HG03159 (cell line): ENCODE measurements around the gene STRN4.
A peak's percentile ranks its signal among the peaks of the same experiment; 100 is the strongest.
"Not testable (repeated sequence)": the region's sequence is repeated elsewhere in the genome, so short reads cannot be mapped to it uniquely, and the experiment has no call there.

Source experiments
- ATAC-seq: cut with Tn5 transposase; IDR thresholded peaks from one replicate; pipeline ENCODE4 v1.9.1; 2021; ENCODE audit warnings: mild to moderate bottlenecking, moderate library complexity; ENCODE audit not compliant: unreplicated experiment

Gene STRN4

DNA sequence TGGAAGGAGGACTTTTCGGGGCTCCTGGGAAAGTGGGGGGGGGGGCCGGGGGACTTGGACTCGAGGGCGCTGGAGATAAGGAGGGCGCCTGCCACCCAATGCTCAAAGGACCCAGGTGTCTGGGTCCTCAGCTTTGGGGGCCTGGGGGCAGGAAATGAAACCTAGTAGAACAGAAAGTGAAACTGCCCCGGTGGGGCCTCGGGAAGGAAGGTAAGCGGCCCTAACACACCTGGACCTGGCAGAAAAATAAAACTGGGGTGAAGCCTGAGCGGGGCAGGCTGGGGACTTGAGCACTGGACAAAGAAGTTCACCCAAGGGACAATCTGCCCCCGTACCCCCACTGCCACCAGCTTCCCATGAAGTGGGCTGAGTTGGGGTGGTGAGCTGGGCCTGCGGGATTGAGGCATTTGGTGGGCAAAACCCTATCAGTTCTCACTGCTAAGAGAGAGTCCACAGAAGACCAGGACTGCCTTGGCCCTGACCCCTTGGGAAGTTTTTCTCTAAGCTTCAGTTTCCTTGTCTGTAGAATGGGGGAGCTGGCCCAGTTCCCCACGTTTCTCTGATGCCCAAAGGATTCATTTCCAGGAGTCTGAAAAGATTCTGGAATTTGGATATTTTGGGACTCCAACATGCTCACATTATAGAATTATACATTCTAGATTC, 31.7 kb downstream of the STRN4 start:
- ATAC-seq: peak; percentile 39

DNA sequence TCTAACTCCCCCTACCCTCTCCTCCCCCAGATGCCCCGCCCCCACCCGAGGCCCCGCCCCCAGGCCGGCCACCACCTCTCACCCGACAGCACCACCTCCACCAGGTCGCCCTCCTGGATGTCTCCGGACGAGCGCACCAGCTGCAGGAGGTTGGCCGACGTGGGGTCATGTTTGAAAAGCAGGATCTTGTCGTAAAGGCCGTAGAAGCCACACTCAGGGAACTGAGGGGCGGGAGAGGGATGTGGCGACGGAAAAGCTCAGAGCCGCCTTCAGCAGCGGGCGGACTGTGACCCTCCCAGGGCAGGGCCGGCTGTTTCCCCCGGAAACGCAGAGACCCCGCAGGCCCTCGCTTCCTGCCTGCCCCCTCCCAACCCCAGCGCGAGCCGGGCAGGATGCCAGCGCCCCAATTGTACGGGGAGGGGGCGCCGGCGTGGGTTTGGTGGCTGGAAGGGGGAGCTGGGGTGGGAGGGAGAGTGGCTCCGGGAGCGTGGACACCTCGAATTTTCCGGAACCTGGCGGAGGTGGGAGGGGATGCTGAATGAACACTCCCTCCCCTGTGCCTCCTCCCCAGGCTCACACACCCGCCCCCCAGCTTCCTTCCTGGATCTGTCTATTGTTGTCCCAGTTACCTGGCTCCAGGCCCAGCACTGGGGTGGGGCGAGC, 32.3 kb downstream of the STRN4 start:
- peak; percentile 22 for ATAC-seq

DNA sequence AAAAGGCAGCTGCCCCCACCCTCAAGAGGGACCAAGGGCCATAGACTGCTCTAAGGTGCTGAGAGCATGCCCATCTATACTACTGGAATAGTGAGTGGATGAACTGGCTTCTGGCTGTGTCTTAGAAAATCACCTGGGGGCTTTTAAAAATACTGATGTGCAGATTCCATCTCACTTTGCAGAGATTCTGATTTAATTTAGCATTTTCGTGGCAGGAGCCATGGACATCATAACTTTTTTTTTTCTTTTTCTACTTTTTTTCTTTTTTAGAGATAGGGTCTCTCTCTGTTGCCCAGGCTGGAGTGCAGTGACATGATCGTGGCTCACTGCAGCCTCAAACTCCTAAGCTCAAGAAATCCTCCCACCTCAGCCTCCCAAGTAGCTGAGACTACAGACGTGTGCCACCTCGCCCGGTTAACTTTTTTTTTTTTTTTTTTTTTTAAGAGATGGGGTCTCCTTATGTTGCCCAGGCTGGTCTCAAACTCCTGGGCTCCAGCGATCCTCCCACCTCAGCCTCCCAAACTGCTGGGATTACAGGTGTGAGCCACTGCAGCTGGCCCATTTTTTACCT, 33.4 kb downstream of the STRN4 start:
- not testable (repeated sequence) for ATAC-seq

DNA sequence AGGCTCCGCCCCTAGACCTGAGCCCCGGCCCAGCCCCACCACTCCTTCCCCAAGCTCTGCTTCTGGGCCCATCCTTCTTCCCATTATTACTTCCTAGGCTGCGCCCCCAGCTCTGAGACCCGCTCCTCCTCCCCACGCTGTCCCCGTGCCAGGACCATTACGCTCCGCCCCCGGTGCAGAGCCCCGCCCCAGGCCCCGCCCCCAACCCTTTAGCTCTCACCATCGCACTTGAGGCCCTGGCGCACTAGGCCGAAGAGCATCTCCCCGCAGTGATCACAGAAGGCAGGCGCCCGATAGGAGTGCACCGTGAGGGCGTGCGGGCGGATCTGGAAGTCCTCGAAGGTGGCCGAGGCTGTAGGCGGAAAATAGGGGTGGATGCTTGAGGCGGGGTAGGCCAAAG, 35.6 kb downstream of the STRN4 start:
- ATAC-seq: no peak

DNA sequence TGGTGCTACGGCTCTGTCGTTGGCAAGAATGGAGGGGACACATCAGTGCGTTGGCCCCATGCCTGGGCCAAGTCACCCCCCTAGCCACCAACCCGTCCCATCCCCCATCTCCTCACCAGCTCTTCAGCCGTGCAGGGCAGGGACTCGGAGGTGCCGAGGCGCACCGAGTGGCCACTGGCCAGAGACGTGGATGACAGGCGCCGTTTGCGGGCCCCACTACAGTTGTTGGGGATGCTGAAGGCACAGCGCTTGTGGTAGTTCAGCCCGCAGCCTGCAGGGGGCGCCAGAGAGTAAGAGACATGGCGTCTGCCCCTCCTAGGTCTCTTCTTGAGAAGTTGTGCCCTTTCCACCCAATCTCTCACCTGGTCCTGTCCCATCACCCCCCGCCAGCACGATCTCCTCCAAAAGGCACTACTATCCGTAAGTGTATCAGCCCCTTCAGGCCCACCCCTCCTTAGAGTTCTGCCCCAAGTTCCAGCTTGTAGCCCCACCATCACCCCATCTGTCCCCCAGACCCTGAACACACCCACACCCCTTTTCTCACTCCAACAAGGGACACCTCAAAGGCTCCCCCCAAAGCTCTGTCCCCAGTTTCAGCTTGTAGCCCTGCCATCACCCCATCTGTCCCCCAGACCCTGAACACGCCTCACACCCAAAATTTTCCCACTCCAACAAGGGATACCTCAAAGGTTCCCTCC, 41.7 kb downstream of the STRN4 start:
- no peak for ATAC-seq

DNA sequence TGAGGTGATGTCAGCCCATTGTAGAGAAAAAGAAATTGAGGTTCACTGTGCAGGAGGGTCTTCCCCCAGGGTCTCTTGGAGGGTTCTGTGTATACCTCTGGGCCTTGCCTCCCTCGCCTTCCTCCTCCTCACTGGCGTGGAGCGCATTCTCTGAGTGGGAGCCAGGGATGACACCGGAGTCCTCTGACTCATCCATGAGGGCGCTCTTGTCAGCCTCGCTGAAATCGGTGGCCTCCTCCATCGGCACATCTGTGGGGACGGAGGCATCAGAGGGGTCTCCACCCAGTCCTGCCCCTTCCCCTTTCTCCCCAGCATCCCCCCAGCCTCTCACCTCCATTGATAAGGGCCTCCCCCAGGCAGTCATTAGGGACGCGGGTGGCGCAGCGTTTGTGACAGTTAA, 45.5 kb downstream of the STRN4 start:
- no peak for ATAC-seq

DNA sequence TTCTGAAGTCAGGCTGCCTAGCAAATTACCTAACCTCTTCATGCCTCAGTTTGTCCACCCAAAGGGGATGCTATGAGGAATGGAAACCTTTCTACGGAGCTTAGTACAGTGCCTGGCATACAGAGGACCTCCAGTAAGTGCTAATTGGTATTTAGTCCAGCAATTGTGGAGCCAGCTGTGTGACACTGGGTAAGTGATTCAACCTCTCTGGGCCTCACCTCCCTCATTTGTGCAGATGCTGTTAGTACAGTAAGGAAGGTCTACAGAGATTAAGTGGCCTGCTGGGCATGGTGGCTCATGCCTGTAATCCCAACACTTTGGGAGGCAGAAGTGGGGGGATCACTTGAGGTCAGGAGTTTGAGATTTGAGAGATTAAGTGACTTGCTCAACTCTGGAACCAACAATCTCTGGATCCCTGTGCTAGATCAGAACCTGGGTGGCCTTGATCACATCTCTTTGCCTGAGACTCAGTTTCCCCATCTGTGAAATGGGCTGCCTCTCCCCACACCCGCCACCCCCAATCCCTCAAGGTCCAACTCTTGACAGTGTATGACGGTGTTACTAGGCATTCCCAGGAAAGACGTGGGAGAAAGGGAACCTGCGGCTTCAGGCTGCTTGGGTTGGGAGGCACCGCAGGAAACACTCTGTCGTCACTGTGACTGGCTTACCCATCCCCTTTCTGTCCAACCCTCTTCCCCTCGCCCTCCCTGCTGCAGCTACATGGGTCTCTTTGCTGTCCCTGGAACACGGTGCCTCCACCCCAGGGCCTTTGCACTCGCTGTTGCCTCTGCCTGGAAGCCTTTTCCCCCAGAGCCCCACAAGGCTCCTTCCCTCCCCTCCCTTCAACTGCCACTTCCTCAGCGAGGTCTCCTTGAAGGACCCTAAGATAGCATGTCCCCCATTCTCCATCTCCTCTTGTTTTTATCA, 47.6 kb downstream of the STRN4 start:
- no peak for ATAC-seq

DNA sequence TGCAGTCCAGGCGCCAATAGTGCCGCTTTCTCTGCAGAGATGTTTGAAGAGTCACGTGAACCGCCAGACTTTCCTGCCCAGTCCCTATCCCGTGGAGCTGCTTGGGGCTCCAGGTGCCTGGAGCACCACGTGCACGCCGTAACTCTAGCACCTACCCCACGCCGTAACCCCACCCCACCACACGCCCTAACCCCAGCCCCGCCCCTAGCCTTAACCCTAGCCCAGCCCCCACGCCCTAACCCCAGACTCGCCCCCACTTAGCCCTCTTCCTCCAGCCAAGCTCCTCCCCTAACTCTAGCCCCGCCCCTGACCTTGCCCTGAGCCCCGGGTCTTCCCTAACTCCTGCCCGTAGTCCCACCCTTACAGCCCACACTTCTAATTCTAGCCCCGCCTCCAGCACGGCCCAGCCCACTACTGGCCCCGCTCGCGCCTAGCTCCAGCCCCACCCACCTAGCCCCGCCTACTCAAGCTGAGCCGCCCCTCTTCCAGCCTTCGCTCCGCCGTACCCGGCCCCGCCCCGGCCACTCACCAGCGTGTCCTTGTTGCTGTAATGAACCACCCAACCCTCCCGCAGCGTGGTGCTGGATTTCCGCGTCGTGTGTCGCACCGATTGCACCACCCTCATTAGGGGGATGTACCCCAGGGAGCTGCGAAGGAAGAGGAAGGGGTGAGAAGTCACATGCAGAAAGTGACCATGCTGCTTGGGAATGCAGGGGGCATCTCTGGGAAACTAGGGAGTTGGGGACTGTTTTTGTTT, 48.9 kb downstream of the STRN4 start:
- no peak for ATAC-seq

DNA sequence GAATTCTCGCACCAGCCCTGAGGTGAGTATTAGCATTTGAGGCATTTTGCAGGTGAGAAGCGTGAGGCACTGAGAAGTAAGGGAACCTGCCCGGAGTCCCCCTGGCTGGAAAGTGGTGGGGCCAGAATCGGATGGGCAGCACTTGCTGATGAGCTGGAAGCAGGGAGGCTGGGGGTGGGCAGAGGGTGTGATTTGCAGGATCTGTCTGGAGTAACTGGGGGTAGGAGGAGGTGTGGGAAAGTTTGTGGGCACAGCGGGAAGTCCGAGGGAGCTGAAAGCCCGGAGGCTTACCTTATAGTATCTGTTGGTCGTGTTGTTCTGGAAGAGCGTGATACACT, 49.4 kb downstream of the STRN4 start:
- no peak for ATAC-seq

DNA sequence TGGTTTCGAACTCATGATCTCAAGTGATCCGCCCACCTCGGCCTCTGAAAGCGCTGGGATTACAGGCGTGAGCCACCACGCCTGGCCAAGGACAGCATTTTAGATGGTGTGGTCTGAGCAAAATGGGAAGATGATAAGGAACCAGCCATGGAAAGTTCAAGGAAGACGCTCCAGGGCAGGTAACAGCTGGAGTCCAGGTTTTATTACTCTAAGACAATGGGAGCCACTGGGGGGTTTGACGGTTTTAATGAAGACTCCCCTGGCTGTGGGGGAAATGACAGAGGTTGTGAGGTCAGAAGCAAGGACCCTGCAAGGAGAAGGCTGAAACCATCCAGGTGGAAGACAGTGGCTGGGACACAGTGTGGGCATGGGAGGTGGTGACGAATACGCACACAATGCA, 50.2 kb downstream of the STRN4 start:
- no peak for ATAC-seq

DNA sequence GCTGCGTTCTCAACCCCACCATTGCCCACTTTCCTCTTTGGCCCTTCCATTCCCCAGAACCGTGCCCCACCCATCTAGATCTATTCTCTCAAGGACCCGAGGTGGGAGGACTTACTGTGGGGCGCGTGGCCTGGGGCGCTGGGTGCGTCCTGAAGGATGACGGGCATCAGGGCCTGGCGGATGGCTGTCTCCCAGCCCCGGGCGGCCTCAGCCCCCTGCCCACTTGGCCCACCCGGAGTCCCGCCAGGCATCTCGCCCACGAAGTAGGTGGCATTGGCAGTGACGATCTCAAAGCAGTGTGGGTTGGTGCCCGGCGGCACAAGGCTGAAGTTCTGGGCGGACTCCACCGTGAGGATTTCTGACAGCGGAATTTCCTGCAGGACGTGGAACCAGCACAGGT, 52.5 kb downstream of the STRN4 start:
- no peak for ATAC-seq

DNA sequence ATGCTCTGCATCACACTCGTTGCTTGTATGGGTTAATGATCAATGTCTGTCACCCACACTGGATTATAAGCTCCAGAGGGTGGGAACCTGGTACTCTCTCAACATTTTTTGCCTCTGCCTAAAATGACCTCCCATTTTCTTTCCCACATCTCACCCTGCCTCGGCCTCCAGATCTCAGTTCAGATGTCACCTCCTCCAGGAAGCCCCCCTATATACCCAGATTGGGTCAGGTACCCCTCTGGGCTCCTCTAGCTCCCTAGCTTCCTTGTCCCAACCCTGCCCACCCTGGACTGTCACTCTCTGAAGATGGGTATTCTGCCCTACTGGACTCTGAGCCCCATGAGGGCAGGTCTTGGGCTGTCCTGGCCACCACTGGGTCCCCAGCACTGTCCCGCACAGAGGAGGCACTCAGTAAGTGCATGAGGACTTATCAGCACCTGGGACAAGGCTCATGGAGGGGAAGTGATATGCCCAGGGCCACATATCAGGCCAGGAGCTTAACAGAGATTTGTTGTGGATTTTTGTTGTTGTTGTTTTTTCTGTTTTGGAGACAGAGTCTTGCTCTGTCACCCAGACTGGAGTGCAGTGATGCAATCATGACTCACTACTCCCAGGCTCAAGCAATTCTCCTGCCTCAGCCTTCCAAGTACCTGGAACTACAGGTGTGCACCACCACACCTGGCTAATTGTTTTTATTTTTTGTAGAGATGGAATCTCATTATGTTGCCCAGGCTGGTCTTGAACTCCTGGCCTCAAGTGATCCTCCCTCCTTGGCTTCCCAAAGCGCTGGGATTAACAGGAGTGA, 53.1 kb downstream of the STRN4 start:
- ATAC-seq: no peak

DNA sequence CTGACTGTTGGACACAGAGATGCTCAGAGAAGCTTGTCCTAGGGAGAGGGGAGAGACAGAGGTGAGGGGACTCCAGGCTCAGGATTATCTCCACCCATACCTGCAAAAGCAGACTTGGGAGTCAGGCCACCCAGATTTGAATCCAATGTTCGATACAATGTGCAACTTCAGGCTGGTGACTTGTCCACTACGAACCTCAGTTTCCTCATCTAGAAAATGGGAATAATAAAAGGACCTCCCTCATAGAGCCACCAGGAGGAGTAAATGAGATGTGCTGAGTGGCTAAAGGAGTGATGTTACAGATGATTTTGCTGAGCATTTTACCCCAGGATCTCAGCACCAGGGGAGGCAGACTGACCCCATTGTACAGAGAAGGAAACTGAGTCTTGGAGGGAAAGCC, 54.3 kb downstream of the STRN4 start:
- no peak for ATAC-seq

DNA sequence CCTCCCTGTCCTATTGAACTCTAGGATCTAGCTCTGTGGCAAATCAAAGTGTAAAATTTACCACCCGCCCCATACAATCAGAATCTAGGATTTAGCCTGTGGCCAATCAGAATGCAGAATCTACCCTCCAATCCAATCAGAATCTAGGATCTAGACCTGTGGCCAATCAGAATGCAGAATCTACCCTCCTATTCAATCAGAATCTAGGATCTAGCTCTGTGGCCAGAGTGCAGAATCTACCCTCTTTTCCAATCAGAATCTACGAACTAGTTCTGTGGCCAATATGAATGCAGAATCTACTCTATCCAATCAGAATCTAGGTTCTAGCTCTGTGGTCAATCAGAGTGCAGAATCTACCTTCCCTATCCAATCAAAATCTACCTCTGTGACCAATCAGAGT, 55.1 kb downstream of the STRN4 start:
- ATAC-seq: no peak

DNA sequence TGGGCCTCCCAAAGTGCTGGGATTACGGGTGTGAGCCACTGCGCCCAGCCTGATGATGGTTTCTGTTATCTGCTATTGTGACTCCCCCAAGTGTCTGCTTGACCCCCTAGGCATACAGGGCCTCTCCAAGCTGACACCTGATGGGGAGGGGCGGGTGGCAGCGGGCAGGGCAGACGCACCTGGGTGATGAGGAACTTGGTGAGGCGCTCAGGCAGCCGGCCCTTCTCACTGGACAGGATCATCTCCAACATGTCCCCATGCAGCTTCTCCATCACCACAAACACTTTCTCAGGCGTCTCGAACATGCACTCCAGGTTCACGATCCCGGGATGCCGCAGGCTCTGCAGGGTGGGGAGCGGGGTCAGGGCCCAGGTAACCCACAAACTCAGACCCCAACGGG, 56.9 kb downstream of the STRN4 start:
- no peak for ATAC-seq

DNA sequence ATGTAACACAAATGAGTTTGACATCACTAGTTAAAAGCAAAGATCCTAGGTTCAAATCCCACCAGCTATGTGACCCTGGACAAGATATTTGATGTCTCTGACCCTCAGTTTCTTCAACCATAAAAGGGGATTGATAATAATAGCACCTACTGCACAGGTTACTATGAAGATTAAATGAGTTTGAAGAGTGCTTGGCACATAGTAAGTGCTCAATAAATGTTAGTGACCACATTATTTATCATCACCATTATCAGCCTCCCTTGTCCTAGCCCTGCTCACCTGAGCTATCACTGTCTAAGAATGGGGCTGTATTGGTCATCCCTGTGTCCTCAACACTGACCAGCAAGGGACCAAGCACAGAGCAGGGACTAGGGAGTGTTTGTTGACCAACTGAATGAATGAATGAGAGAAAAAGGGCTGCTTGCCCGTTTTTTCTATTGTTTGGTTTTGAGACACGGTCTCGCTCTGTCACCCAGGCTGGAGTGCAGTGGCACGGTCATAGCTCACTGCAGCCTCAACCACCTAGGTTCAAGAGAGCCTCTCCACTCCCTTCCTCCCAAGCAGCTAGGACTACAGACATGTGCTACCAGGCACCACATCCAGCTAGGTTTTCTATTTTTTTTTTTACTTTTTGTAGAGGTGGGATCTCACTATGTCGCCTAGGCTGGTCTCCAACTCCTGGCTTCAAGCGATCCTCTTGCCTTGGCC, 58.7 kb downstream of the STRN4 start:
- no peak for ATAC-seq

DNA sequence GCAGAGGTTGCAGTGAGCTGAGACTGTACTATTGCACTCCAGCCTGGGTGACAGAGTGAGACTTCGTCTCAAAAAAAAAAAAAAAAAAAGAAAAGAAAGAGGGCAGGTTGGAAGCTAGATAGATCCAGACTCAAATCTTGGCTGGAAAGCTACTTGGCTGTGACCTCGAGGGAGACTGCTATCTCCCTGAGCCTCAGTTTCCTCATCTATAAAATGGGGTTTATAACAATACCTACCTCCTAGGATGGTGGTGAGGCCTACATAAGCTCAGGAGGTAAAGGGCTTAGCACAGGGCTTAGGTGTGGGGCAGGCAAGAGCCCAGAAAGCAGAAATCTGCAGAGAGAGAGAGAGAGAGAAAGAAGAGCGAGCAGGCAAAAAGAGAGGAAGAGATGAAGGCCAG, 61.1 kb downstream of the STRN4 start:
- ATAC-seq: no peak

DNA sequence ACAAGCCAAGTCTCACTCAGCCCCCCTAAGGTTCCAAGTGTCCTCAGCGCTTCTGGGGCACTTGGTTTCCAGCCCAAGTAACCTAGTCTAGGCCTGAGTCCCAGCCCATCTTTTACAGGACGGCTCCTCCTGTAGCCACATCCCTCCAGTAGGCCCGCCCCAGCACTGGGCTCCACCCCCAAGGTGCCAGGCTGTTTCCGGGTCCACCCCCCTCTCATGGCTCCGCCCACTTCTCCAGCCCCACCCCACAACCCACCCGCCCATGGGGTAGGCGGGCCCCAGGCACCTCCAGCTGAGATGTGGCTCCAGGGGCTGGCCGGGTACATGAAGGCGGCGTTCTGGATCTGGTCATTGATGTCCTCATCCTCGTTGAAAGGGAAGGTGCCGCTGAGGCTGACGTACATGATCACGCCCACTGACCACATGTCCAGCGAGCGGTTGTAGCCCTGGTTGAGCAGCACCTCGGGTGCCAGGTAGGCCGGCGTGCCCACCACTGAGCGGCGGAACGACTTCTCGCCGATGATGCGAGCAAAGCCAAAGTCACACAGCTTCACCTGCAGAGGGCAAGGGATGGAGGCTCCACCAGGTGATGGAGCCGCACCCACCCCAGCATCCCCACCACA, 68.0 kb downstream of the STRN4 start:
- no peak for ATAC-seq
